Esophagus mucosa (tissue), 1 donor: ENCODE measurements around the gene KRTAP10-12. TPM values are rescaled to one million over a fixed set of nuclear protein-coding genes. Genes with fewer than 3 reads are reported as not detected.

Source experiments
- ATAC-seq: fragments of 200-7000 bp; cut with Tn5 transposase; one replicate; pipeline ENCODE4 v1.9.1; 2020
- total RNA-seq: library from RNA; stranded (reverse); gene quantifications from one replicate; pipeline ENCODE4 v1.2.4, GENCODE V29; 2023
- donor health status: DM: yes; HTN: yes; CAD: no.

The KRTAP10-12 gene
- total RNA-seq, 1 donor from 2014 or later: not detected

DNA sequence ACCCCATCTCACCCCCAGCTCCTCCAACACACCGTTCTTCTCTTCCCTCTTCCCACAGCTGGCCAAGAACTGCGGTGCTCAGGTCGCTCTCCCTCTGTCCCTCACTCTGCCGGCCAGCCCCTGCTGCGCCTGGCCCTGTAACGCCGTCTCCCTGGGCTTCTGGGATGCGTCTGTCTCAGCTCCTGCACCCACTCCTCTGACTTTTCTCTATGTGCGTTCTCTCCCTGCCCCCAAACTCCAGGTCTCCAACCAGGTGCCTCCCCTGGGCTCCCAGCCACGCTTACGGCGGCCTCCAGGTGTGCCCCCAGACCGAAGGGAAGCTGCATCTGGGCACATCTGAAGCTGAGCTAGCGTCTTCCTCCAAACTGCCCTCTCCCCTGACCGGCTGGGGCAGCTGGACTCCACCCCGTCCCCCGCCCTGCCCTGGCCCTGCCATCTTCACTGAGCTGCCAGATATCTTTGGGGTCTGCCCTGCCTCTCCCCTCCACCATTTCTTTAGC lies 2.6 kb downstream of the KRTAP10-12 start:
- ATAC-seq: no peak

DNA sequence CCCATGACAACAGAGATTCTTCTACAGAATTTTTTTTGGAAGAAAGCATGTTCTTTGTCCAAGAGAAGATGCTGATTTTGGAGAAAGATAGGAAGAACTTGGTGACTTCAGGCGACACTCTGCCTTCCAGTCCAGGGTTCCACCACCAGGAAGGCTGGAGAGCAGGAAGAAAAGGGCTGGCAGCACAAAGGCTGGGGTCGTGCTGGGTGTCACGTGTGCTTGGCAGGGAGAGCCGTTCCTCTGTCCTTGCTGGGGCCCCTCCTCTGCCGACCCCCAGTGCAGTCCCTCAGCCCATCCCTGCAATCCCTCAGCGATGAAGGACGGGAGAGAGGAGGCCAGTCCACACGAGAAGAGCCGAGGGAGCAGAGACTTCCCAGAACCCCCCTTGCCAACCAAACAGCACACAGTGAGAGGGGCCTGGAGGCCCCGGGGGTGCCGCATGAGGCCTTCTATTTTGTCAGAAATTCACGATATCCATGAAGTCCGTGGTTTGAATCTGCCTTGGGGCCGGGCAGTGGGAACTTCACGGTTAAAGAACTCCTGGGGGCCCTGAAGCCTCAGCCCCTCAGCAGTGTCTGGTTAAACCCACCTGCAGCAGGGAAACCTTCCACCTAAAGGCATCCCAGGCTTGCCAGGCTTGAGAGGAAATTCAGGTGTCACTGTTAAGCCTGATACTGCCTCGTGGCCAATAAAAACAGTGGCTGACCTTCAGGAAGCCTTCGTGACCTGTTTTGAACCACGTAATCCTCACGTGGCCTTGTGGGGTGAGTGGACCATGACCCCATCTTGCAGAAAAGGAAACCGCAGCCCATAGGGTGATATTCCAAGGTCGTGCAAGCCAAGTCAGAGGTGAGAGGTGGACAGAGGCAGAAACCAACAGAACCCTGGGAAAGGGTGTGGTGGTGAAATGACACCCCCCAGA lies 3.4 kb downstream of the KRTAP10-12 start:
- no peak for ATAC-seq

DNA sequence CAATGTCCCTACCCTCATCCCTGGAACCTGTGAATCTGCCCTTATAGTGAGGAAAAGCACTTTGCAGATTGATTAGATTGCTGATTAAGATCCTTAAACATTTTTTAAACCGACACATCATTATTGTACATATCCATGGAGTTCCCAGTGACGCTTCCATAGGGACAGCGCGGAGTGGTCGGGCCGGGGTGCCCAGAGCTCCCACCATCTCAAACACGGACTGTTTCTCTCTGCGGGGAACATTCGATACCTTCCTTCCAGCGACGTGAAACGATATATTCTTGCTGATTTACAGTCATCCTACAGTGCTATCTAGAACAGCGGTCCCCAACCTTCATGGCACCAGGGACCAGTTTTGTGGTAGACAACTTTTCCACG lies 4.0 kb downstream of the KRTAP10-12 start:
- ATAC-seq: no peak

GRCh38 chr21:44701541-44701940 lies 4.6 kb downstream of the KRTAP10-12 start:
- no peak for ATAC-seq

DNA sequence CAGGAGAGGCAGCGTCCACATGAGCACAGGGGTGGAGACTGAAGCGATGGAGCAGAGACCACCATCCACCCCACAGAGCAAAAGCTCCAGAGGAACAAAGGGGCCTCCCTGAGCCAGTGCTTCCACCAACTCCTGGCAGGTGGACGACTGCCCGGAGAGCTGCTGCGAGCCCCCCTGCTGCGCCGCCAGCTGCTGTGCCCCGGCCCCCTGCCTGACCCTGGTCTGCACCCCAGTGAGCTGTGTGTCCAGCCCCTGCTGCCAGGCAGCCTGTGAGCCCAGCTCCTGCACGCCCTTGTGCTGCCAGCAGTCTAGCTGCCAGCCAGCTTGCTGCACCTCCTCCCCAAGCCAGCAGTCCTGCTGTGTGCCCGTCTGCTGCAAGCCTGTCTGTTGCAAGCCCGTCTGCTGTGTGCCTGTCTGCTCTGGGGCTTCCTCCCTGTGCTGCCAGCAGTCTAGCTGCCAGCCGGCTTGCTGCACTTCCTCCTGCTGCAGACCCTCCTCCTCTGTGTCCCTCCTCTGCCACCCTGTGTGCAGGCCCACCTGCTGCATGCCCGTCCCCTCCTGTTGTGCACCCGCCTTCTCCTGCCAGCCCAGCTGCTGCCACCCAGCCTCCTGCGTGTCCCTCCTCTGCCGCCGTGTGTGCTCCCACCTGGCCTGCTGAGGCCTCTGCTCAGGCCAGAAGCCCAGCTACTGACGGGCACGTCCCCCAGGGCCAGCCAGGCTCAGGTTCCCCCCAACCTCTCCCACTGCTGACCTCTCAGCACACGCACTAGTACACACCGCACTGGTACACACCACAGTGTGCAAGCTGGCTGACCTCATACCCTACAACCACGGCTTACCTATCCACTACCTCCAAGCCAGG lies 5.4 kb downstream of the KRTAP10-12 start:
- ATAC-seq: no peak

- no peak for ATAC-seq
Measured at GRCh38 chr21:44702973-44703730, 6.2 kb downstream of the KRTAP10-12 start.

GRCh38 chr21:44703731-44704635 lies 7.0 kb downstream of the KRTAP10-12 start:
- no peak for ATAC-seq

GRCh38 chr21:44704636-44705001 lies 7.6 kb downstream of the KRTAP10-12 start:
- no peak for ATAC-seq

DNA sequence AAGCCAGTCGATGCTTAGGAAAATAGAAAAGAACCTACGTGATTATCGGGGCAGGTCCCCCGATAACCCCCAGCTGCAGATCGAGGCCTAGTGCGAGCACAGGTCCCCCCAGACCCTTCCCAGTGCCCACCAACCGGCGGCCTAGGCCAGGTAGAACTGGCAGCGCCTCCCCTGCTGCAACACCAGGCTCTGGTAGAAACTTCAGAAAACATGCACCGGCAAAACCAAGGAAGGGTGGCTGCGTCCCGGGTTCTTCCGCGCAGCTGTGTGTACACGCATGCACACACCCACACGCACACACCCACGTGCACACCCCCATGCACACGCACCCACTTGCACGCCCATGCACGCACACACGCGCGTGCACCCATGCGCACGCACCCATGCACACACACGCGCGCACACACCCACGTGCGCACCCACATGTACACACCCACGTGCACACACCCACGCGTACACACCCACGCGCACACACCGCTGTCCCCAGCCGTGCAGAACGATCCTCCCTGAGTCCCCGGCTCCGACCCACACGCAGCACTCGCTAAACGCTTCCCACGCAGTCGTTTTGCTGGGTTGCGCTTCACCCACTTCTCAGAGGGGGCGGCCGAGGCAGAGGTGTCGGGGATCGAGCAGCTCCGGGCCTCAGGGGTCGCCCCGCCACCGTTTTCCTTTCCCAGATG lies 9.2 kb downstream of the KRTAP10-12 start:
- no peak for ATAC-seq

GRCh38 chr21:44706706-44707581 lies 10.0 kb downstream of the KRTAP10-12 start:
- no peak for ATAC-seq

- no peak for ATAC-seq
Measured at GRCh38 chr21:44708213-44708865, 11.4 kb downstream of the KRTAP10-12 start.

DNA sequence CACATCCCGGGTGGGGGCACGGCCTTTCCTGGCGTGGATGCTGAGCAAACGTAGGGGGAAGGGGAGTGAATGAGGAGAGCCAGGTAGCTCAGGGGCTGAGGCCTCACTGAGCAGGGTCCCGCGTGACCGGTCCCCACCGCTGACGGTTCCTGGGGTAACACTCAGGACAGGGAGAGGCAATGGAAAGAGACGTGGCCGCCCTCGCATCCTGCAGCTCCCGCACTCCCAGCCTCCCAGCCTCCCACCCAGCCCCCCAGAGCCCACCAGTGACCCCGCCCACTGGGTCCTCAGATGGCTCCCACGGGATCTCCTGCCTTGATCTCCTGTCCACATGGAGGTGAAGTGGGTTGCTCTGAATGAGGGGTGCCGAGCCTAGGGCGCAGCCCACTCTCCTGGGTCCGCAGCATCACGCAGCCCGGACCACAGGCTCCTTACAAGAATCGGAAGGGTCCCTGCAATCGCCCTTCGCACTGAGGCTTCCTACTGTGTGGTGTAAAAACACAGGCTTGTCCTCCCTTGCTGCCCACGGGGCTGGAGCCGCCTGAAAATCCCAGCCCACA lies 12.0 kb downstream of the KRTAP10-12 start:
- ATAC-seq: no peak

GRCh38 chr21:44709426-44710293 lies 12.7 kb downstream of the KRTAP10-12 start:
- ATAC-seq: peak; percentile 34

GRCh38 chr21:44710294-44710665 lies 13.3 kb downstream of the KRTAP10-12 start:
- no peak for ATAC-seq

DNA sequence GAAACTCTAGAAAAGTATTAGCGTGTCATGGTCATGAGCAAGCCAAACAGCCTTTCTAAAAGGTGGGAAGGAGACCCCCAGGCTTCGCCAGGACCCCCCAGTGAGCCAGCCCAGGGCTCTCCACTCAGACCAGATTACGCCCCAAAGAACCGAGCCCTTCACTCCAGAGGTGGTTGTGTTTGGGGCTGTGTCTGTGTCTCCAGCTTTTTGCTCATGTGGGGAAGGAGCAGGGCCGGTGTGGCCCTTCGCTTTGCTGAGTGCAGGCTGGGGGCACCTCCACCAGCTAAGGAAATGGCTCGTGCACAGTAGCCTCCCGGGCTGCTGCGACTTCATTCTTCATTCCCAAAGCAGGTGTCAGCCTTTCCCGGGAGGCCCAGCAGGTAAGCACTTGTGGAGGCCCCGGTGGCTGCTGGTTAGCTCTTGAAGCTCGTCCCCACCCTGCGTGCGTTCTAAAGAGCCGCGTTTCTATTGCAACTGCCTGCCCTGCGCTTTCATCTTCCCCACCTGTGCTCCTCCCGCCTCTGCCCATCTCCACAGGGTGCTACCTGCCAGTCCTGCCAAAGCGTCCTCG lies 13.9 kb downstream of the KRTAP10-12 start:
- ATAC-seq: no peak

DNA sequence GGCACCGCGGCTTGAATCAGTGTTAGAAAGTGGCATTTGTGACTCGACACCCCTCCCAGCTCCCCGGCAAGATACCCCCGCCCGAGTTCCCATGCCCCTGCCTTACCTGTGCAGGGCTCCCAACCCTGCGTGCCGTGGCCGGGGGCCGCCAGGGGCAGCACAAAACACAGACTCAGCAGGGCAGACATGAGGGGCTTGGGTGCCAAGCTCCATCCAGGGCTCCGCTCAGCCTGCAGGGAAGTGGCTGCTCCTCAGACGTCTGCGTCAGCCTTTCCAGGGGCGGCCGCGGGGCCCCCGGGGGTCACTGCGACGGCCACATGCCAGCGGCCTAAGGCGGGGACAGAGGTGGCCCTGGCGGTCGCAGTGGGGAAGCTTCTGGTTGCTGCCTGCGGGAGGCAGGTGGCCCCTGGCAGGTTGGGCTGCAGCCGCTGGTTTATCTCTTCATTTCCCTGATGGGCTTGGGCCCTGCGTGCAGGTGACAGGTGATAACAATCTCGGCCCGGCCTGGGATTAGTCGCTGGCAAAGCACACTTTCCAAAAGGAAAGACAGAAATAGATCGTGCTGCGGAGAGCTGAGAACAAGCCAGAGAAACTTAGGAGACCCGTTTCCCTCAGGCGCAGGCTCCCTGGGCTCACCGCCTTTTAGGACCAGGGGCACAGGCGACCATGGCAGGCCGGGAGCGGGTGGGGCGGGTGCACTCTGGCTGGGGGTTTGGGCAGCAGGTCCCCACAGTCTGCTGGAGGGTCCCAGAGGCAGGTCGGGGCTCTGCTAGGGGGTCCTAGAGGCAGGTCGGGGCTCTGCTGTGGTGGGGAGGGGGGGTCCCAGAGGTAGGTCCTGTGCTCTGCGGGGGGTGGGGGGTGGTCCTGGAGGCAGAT lies 14.6 kb downstream of the KRTAP10-12 start, which contains the start of gene TSPEAR:
TSPEAR (minus strand) TSS at position 246 of the 876 bp plus-strand sequence; CDS start at position 188, 58 bp downstream.
- ATAC-seq: no peak
